ENCODE data around the gene HEATR1.

DNA sequence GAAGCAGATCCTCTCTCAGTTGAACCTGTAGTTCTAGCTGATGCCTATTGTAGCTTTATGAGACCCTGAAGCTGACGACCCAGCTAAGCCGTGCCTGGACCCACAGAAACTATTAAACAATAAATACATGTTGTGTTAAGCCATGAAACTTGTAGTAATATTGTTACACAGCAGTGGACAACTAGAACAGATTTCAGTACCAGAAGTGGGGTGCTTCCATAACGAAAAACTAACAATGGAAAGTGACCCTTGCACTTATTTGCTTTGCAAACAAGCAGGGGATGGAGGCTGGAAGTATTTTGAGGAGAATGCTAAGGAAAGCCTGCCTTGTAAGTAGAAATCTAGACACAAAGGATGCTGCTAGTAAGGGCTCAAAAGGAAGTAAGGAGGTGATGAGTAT lies 18.1 kb upstream of the HEATR1 start:
- TF ChIP-seq, protein P1, sequence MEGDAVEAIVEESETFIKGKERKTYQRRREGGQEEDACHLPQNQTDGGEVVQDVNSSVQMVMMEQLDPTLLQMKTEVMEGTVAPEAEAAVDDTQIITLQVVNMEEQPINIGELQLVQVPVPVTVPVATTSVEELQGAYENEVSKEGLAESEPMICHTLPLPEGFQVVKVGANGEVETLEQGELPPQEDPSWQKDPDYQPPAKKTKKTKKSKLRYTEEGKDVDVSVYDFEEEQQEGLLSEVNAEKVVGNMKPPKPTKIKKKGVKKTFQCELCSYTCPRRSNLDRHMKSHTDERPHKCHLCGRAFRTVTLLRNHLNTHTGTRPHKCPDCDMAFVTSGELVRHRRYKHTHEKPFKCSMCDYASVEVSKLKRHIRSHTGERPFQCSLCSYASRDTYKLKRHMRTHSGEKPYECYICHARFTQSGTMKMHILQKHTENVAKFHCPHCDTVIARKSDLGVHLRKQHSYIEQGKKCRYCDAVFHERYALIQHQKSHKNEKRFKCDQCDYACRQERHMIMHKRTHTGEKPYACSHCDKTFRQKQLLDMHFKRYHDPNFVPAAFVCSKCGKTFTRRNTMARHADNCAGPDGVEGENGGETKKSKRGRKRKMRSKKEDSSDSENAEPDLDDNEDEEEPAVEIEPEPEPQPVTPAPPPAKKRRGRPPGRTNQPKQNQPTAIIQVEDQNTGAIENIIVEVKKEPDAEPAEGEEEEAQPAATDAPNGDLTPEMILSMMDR (IDR thresholded peaks at IDR 0.05; ENCODE audit: low read depth, low read length, poor library complexity, severe bottlenecking) = no peak
- TF ChIP-seq EZH2phosphoT487 (IDR thresholded peaks at IDR 0.05; ENCODE audit: borderline replicate concordance, low read length) = no peak
